Vagina (tissue), 2 donors: ENCODE data around the gene WAS. TPM values are rescaled to one million over a fixed set of nuclear protein-coding genes. Genes with fewer than 3 reads are reported as not detected.

Experiments
- DNase-seq, 2 donors: peaks; one replicate each; pipeline ENCODE4 v3.0.0-alpha.2; 2017; ENCODE audit errors: extremely low spot score in 2 of 2
- H3K27ac ChIP-seq: fragments of 200-600 bp; sonication (generic); one replicate; pipeline ENCODE4 v1.5.1; 2019
- H3K27me3 ChIP-seq: fragments of 200-600 bp; sonication (generic); one replicate; pipeline ENCODE4 v1.5.1; 2019
- H3K36me3 ChIP-seq, 2 donors: fragments of 200-600 bp; sonication (generic); one replicate each; pipeline ENCODE4 v1.5.1; 2017 to 2019
- H3K4me1 ChIP-seq: fragments of 200-600 bp; sonication (generic); one replicate; pipeline ENCODE4 v1.5.1; 2019
- H3K4me3 ChIP-seq, 2 donors: fragments of 200-600 bp; sonication (generic); 1 replicate in 1 of 2; 2 replicates in 1 of 2; pipeline ENCODE4 v1.5.1; 2016 to 2019
- H3K9me3 ChIP-seq: fragments of 200-600 bp; sonication (generic); one replicate; pipeline ENCODE4 v1.5.1; 2019
- CTCF ChIP-seq, 3 experiments: fragments of 450-650 bp in 2 of 3; fragments of 200-600 bp in 1 of 3; sonication (generic) in 1 of 3; IDR thresholded peaks; one replicate each; pipeline ENCODE4 v1.5.1; 2017 to 2019; ENCODE audit warnings: antibody characterized with exemption in 3 of 3, mild to moderate bottlenecking in 2 of 3, moderate library complexity in 2 of 3
- POLR2A ChIP-seq, 2 donors: fragments of 450-650 bp; IDR thresholded peaks; one replicate each; pipeline ENCODE4 v1.6.1; 2017; ENCODE audit warnings: antibody characterized with exemption in 2 of 2, mild to moderate bottlenecking in 2 of 2, moderate library complexity in 2 of 2
- POLR2AphosphoS5 ChIP-seq, 2 donors: sonication (generic); formaldehyde crosslinking; IDR thresholded peaks; one replicate each; pipeline ENCODE4 v1.9.0; 2017; ENCODE audit warnings: antibody characterized with exemption in 2 of 2, mild to moderate bottlenecking in 2 of 2, low read depth in 1 of 2; ENCODE audit not compliant: insufficient read depth in 1 of 2
- intact Hi-C: fragments of 100-400 bp; cut with DNase I; formaldehyde crosslinking; loops from one replicate; pipeline ENCODE4 v1.15.1; 2023
- total RNA-seq: library from RNA; depleted of rRNA; stranded (reverse); fragments of >200 nt; gene quantifications from one replicate; pipeline ENCODE4 v1.2.3, GENCODE V29; 2016

Gene WAS
- total RNA-seq, 1 donor from 2014 or later = 4.4 TPM

DNA sequence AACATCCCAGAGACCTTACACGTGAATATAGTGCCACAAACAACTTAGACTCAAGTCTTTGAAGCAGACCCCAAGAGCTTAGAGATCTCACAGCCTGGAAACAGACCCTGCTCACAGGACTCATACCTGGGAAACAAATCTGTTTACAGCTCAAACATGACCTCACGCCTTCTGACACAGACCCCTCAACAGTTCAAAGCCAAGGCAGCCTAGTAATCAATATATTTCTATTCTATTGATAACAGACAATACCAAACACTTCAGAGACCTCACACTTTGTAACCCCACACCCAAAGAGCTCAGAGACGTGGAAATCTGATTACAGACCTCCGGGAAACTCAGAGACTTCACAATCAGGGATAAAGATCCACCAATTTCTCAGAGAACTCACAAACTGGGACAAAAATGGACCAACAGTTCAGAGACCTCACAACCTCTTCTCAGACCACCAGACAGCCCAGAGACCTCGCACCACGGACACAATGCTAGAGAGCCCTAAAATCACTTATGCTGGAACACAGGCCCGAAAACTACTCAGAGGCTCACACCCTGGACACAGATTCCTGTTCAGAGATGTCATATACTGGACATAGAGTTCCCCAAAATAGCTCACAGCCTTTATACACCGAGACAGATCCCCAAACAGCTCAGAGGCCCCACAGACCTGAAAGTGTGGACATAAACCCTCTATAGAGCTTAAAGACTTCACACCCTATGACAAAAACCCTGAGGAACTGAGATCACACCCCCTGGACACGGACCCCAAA, 27.7 kb downstream of the WAS start:
- Histone ChIP-seq H3K4me3 (no peak overlapping the region), H3K36me3 (no peaks in the 10 kb centered on the region), H3K27me3 (no peaks in the 10 kb centered on the region), H3K4me1 (no peaks in the 10 kb centered on the region), H3K27ac (no peak overlapping the region), H3K9me3 (no peaks in the 10 kb centered on the region)
- TF ChIP-seq POLR2A (IDR thresholded peaks at IDR 0.05) (no peak), CTCF (IDR thresholded peaks at IDR 0.05) (no peak), POLR2AphosphoS5 (IDR thresholded peaks at IDR 0.05; ENCODE audit: insufficient read depth in 1 of 2, low read depth in 1 of 2) (no peak)
- intact Hi-C loops = loop anchor here (5.0 kb wide), 1 partner anchor 1299 kb away; no protein-coding TSS in a partner anchor
- DNase-seq = no peak

DNA sequence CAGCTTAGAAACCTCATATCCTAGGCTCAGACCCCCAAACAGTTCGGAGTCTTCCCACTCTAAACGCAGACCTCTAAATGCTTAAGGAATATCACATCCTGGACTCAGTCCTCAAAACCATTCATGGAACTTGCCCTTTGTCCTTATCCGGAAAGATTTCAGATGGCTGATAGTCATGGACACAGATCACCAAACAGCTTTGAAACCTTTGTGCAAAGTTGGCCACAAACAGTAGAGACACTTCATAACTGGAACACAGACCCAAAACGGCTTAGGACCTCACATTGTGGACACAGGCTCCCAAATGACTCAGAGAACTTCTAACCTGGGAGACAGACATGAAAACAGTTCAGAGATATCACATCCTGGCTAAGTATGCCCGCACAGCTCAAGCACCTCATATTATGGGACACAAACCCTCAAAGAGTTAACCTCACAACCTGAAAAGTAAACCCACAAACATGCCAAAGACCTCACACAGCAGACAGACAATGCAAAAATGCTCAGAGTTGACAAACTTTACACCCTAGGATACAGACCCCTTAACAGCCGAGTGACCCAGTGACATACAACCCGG, 28.4 kb downstream of the WAS start:
- intact Hi-C loops = loop anchor here (5.0 kb wide), 1 partner anchor 1300 kb away; no protein-coding TSS in a partner anchor
- no peaks in the 10 kb centered on the region for H3K36me3 ChIP-seq
- no peaks in the 10 kb centered on the region for H3K27me3 ChIP-seq
- no peak for DNase-seq
- H3K4me1 ChIP-seq = no peaks in the 10 kb centered on the region
- H3K9me3 ChIP-seq = no peaks in the 10 kb centered on the region
- no peak overlapping the region for H3K4me3 ChIP-seq
- no peak overlapping the region for H3K27ac ChIP-seq
- TF ChIP-seq POLR2AphosphoS5 (IDR thresholded peaks at IDR 0.05; ENCODE audit: insufficient read depth in 1 of 2, low read depth in 1 of 2) (no peak), CTCF (IDR thresholded peaks at IDR 0.05) (no peak), POLR2A (IDR thresholded peaks at IDR 0.05) (no peak)

GRCh38 chrX:48713847-48714246, 30.2 kb downstream of the WAS start:
- H3K9me3 ChIP-seq = no peaks in the 10 kb centered on the region
- H3K27ac ChIP-seq = no peak overlapping the region
- no peaks in the 10 kb centered on the region for H3K27me3 ChIP-seq
- TF ChIP-seq POLR2A (IDR thresholded peaks at IDR 0.05) (no peak), POLR2AphosphoS5 (IDR thresholded peaks at IDR 0.05; ENCODE audit: insufficient read depth in 1 of 2, low read depth in 1 of 2) (no peak), CTCF (IDR thresholded peaks at IDR 0.05) (no peak)
- no peaks in the 10 kb centered on the region for H3K4me1 ChIP-seq
- H3K4me3 ChIP-seq = no peak overlapping the region
- intact Hi-C loops = loop anchor here (5.0 kb wide), 1 partner anchor 1302 kb away; no protein-coding TSS in a partner anchor
- no peaks in the 10 kb centered on the region for H3K36me3 ChIP-seq
- DNase-seq = no peak

DNA sequence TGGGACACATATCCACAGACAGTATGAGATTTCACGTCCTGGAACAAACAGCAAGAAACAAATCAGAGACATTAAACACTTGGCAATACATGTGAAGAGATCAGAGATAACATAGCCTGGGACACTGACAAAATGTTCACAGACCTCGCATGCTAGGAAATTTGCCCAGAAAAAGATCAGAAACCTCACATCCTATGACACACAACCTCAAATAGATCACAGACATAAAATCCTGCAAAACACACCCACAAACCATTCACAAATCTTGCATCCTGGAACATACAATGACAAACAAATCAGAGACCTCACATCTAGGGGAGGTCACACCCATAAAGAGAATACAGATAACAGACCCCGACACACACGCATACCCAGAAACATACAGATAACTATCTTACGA, 31.0 kb downstream of the WAS start:
- TF ChIP-seq POLR2A (IDR thresholded peaks at IDR 0.05) = no peak
- intact Hi-C loops = loop anchor here (5.0 kb wide), 1 partner anchor 1302 kb away; no protein-coding TSS in a partner anchor
- no peak for DNase-seq
- Histone ChIP-seq H3K4me3 (no peak overlapping the region), H3K27ac (no peak overlapping the region), H3K36me3 (no peaks in the 10 kb centered on the region), H3K9me3 (no peaks in the 10 kb centered on the region), H3K27me3 (no peaks in the 10 kb centered on the region), H3K4me1 (no peaks in the 10 kb centered on the region)

GRCh38 chrX:48715072-48715471, 31.5 kb downstream of the WAS start:
- no peak for DNase-seq
- H3K27ac ChIP-seq = no peak overlapping the region
- no peaks in the 10 kb centered on the region for H3K4me1 ChIP-seq
- no peaks in the 10 kb centered on the region for H3K27me3 ChIP-seq
- no peaks in the 10 kb centered on the region for H3K9me3 ChIP-seq
- H3K36me3 ChIP-seq = no peaks in the 10 kb centered on the region
- no peak overlapping the region for H3K4me3 ChIP-seq
- intact Hi-C loops = no loop called here
- TF ChIP-seq POLR2AphosphoS5 (IDR thresholded peaks at IDR 0.05; ENCODE audit: insufficient read depth in 1 of 2, low read depth in 1 of 2) (no peak), POLR2A (IDR thresholded peaks at IDR 0.05) (no peak), CTCF (IDR thresholded peaks at IDR 0.05) (no peak)
